GM18526 (cell line): ENCODE data around the gene KCTD8.

Experiments
- POLR2A ChIP-seq: IDR thresholded peaks from 3 replicates; pipeline ENCODE4 v1.6.1; 2011; ENCODE audit not compliant: insufficient read length; ENCODE audit errors: extremely low read depth

KCTD8 gene

DNA sequence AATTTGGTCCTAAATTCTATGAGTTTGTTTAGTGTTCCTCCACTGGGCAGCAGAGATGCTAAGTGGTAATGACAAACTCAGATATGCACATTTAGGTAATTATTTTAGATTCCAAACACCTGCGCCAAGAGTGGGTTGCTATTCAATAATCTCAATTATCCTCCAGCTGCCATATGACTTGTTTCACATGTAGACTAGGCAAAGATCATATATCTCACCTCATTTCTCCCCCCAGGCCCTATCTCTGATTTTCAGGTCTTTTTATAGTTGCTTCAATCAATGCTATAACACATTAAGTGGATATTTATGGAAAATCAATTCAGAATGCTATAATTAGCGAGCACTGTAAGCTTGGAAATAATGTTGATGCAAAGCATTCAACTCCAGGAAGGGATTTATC is 217.6 kb downstream of the KCTD8 start:
- no peak for TF ChIP-seq POLR2A

DNA sequence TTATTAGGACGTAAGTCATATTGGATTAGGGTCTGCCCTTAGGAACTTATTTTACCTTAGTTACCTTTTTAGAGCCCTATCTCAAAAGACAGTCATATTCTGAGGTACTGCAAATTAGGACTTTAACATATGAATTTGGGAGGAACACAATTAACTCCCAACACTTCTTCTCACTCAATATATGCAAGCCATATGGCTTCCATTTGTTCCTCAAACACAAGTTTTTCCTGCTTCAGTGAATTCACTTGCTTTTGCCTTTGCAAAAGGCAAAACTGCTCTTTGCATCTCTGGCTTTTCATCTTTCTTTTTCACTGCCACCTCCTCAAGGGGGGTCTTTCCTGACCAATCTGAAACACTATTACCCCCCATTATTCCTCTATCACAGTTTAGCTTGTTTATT is 220.3 kb downstream of the KCTD8 start:
- no peak for TF ChIP-seq POLR2A

DNA sequence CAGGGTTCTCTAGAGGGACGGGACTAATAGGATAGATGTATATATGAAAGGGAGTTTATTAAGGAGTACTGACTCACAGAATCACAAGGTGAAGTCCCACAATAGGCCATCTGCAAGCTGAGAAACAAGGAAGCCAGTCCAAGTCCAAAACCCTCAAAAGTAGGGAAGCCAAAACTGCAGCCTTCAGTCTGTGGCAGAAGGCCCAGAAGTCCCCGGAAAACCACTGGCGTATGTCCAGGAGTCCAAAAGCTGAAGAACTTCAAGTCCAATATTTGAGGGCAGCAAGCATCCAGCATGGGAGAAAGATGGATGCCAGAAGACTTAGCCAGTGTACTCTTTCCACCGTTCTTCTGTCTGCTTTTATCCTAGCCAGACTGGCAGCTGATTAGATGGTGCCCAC is 227.2 kb downstream of the KCTD8 start:
- TF ChIP-seq POLR2A: no peak

DNA sequence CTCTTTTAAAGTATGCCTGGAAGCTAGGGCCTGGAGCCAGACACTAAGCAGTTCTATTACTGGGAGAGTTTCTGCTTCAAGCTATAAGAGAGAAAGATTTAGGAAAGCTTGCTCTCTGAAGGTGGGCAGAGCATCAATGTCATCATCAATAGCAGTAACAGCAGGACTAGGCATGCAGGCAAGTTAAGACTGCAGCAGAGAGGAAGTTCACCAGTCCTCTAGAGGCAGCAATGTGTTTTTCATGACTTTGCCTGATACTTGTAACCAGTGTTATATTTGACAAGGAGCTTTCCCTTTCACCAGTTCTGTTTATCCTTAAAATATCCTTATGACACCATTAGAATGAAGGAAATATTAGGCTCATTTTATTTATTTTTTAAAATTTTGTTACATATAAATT is 237.9 kb downstream of the KCTD8 start:
- no peak for TF ChIP-seq POLR2A

DNA sequence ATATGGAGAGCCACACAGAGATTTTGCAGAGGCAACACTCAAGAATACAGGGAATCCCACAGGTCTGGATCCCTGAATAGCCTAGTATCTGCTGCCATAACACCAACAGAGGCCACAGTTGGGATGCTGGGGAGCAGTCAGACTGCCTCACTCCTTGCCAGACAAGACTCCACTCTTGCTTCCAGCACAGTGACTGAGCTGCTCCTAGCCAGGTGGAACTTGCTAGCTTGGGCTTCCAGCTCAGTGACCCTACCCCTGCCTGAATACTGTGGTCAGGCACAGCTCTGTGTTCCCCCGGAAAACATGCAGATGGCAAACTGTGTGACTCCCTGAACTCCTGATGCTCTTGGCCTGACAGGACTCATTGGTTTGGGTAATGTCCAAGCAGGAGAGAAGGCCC is 251.8 kb downstream of the KCTD8 start:
- TF ChIP-seq POLR2A: no peak

DNA sequence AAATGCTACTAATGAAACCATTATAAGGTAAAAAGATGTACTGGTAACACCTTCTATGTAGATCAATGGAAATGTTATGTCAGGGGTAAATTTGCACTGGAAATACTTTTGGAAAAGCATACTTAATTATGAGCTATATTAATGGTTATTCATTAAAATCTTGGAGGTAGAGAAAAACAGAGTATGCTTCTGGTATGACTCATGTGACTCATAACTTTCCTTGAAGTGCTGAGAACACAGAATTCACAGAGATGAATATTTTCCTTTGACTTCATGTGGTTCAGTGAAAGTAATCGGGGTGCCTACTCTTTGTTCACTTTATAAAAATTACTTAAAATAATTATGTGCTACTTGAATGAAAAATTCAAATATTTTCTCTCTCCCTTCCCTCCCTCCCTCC is 254.2 kb downstream of the KCTD8 start:
- TF ChIP-seq POLR2A: no peak

DNA sequence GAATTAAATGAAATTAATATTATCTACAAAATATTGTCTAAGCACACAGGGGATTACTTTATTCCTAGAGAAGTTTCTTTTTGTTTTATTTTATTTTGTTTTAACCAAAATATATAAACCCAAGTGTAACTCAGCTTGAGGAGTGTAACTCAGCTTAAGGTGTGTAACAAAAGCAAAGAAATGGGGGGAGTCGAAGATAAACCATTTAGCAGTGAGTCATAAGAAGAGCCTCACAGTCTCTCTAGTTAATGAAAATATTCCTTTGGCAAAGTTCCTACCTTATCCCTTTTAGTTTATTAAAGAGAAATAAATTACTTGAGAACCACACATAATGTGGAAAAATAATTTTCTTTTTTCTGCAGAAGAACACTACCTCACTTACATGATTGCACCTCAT is 261.8 kb downstream of the KCTD8 start:
- no peak for TF ChIP-seq POLR2A

DNA sequence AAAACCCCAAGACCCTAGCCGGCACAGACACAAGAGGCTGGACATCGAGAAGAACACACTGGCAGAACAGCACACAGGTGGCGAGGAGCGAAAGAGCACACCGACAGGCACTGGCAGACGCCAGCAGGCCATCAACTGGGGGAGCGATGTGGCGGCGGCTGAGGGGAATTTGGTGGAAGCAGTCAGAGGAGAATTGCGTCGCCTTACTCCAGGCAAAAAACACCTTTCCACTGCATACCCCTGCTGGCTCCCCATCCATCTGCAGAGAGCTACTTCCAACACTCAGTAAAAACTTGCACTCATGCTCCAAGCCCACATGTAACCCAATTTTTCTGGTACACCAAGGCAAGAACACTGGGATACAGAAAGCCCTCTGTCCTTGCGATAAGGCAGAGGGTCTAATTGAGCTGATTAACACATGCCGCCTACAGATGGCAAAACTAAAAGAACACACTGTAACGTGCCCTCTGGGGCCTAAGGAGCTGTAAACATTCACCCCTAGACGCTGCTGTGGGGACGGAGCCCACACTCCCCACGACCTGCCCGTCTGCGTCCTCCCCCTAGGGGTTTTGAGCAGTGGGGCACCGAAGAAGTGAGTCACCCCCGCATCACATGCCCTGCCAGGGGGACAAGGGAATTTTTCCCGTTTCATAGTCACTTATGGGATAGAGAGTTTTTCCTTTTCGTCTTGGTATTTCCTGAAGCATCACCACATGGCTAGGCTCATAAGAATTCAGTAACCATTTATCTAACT is 262.3 kb downstream of the KCTD8 start:
- no peak for TF ChIP-seq POLR2A

DNA sequence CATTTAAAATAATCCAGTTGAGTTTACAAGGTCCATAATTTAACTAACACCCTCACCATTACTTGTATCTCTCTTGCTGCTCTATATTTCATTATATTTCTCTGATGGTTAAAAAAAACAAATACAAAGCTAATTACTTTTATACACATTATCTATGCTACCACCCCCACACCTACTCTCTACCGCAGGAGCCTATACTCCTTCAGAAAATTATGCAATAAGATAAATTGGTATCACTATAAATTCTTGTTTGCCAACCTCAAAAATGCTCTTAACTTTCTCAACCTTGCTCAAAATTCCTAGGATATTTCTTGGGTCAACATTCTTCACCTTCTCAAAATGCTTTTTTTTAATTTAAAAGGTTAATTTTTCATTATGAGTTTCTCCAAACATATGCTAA is 282.7 kb downstream of the KCTD8 start:
- TF ChIP-seq POLR2A: no peak

DNA sequence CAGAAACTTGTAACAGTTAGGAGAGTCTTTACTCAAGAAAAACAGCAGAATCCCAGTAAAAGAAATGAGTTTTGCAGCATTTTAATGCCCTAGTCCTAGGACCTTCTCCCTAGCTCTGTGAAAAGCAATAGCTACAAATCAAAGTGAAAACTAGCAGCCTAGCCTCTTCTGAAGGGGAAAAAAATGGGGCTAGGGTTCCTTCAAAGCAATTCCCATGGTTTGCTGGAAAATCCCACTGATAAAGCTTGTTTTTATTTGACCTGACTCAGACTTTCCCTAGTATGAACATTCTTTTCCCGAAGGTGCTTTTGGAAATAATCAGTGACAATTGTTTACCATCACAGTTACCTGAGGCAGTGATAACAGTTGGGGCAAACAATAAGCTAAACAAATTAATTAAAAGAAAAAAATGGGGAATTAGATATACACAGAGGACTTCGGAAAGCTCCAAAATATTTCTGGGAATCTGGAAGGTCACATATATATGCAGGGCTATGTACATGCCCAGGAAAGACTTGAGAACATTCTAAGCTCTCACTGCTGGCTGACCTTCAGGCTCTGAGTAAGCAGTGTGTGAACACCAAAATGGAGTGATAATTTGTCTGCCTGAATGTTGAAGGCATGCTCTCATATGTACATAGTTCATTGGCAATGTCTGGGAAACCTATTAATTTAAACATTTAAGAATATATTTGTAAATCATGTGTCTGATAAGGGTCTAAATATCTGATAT is 285.9 kb downstream of the KCTD8 start:
- TF ChIP-seq POLR2A: no peak

DNA sequence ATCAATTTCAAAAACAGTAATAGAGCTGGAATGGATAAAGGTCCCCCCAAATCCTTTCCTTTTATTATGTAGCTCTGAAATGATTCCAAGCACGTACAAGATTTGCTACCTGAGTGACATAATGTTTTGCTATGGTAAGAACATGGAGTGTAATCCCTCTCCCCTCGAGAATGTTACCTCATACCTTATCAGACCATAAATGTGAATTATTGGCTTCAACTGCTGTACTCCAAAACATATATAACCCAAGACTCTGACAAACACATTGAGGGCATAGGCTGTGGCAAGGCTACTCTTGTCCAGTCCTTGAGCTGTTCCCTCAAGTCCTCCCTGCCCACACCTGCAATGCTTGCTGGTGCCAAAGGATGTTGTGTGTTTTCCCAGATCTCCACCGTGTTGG is 286.9 kb downstream of the KCTD8 start:
- no peak for TF ChIP-seq POLR2A

DNA sequence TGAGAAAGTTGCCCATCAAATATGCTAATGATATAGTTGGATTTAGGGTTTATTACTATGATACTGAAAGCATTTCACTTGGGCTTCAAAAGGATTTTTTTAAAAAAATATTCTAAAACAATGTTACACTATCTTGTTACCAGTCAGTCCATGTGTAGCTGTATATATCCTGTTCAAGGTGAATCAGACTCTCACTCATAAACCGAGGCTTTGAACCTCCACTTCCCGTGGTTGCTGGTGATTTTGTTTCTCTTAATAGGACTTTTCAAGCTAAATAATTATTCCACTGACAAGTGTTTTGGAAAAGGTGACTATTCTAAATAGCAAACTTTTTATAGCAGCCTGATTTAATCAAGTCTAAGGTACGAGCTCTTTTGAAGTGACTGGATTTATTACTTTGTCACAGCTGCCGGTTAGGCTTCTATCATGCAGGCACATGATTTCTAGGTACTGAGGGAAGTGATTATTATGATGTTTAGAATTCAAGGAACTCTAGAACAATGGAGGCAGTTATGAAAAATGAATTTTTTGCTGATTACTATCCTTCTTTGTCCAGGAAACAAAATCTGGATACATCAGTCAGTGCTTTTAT is 287.7 kb downstream of the KCTD8 start:
- no peak for TF ChIP-seq POLR2A

DNA sequence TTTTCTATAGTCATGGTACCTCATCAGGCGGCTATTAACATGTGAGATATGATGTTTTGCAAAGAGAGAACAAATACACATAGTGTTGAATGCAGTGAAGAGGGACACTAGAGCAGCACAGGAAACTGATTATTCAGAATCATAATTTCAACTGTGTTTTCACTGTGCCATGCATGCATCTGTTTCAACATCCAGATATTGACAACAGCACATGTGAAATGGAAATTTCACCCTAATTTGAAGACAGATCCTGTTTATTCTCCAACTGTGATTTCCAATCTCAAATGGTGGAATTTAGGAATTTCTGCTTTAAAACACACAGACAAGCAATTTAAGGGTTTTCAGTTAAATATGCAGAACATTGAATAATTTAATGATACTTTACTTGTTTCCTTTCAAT is 288.6 kb downstream of the KCTD8 start:
- no peak for TF ChIP-seq POLR2A

DNA sequence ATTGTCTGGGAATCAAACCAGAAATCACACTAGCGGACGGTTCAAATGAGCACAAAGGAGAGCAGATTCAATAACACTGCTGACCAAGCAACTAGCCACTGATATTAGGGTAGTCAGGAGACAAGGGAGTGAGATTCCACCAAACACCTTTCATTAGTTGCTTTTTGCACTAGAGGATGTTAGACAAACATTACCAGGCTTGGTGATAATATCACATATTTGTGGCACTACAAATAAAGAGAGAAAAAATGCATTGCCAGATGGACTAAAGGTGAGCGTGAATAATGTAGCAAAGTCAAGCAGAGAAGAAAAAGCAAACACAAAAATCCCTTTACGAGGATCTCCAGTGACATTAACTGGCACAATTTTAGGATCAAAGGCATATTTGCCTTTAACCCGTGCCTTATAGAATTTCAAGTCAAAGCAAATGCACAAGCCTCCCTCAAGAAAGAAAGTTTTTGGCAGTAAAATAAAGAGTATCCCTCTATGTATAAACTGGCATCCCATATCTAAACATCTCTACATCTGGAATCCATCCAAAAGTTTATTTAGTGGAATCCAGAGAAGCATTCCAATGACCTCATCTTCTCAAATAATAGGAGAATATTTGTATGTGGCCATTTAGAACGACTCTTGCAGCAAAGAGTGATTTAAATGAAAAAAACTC is 290.9 kb downstream of the KCTD8 start:
- TF ChIP-seq POLR2A: no peak

DNA sequence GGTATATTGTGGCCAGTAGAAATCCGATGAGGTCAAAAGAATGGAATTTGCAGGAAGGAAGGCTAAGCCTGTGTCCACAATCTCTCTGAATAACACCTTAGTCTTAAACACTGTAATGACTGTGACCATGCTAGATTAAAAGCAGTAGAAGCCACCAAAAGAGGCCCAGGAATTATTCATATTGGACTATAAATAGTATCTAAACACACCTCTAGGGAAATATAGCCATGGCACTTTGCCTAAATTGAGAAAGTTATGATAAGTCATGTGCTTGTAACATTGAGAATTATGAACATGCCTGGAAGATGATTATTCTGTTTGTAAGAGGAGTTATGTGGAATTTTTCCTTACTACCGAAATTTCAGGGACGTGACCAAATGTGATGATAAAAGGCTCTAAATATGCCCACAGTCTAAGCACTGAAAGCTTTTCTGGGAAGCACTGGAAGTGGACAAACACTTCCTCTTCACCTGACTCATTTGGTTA is 298.5 kb downstream of the KCTD8 start:
- TF ChIP-seq POLR2A: no peak

DNA sequence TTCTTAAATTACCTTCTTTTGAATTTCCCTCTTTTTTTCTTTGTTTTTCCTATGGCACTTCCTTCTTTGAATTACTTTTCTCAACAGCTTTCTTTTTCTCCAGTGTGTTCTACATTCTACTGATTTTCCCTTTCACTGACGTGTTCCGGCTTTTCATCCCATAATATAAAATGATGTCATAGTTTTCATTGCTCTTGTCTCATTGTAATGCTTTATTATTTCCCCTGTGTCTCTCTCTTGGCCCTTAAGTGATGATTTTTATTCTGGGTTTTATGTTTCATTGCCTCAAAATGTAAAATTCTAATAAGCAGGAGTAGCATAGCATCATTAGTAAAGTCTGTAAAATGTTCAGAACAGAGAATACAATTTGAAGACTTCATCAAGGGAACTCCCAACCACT is 299.3 kb downstream of the KCTD8 start:
- TF ChIP-seq POLR2A: no peak
